ENCODE results near the gene STAC2.
A peak's percentile ranks its signal among the peaks of the same experiment; 100 is the strongest.
"Not testable (repeated sequence)": the region's sequence is repeated elsewhere in the genome, so short reads cannot be mapped to it uniquely, and the experiment has no call there.

STAC2 gene

GRCh38 chr17:39174920-39175694 is 50.6 kb downstream of the STAC2 start:
- peak overlapping the region; percentile 12 to 54 for H3K4me3 ChIP-seq (ENCODE audit: low read depth in 1 of 2, low read length in 2 of 2)
- H3K27me3 ChIP-seq (ENCODE audit: control insufficient read depth in 1 of 2, insufficient read depth in 2 of 2, low read length in 2 of 2) = no peaks in the 10 kb centered on the region
- H3K9me3 ChIP-seq (ENCODE audit: control insufficient read depth in 1 of 2, low read length in 2 of 2) = no peaks in the 10 kb centered on the region

GRCh38 chr17:39173526-39174274 is 52.0 kb downstream of the STAC2 start:
- Histone ChIP-seq H3K27me3 (ENCODE audit: control insufficient read depth in 1 of 2, insufficient read depth in 2 of 2, low read length in 2 of 2) (no peaks in the 10 kb centered on the region), H3K36me3 (ENCODE audit: control insufficient read depth in 1 of 2, insufficient read depth in 2 of 2, low read length in 2 of 2) (no peaks in the 10 kb centered on the region), H3K9ac (ENCODE audit: low read depth in 1 of 2, low read length in 2 of 2) (no peak overlapping the region), H3K4me3 (ENCODE audit: low read depth in 1 of 2, low read length in 2 of 2) (no peak overlapping the region), H3K27ac (ENCODE audit: low read depth, low read length) (no peak overlapping the region), H3K9me3 (ENCODE audit: control insufficient read depth in 1 of 2, low read length in 2 of 2) (no peaks in the 10 kb centered on the region), H3K4me1 (ENCODE audit: control insufficient read depth in 1 of 2, insufficient read depth in 2 of 2, low read length in 2 of 2) (peaks cover 13 to 23% of the 10 kb centered on the region in 2 donors)

More at GRCh38 chr17:39174920-39175694, 50.6 kb downstream of the STAC2 start:
- no peak overlapping the region for H3K27ac ChIP-seq (ENCODE audit: low read depth, low read length)
- H3K36me3 ChIP-seq (ENCODE audit: control insufficient read depth in 1 of 2, insufficient read depth in 2 of 2, low read length in 2 of 2) = no peaks in the 10 kb centered on the region
- peaks cover 13 to 24% of the 10 kb centered on the region in 2 donors for H3K4me1 ChIP-seq (ENCODE audit: control insufficient read depth in 1 of 2, insufficient read depth in 2 of 2, low read length in 2 of 2)
- H3K9ac ChIP-seq (ENCODE audit: low read depth in 1 of 2, low read length in 2 of 2) = no peak overlapping the region

- peaks cover 13 to 20% of the 10 kb centered on the region in 2 donors for H3K4me1 ChIP-seq (ENCODE audit: control insufficient read depth in 1 of 2, insufficient read depth in 2 of 2, low read length in 2 of 2)
- H3K9ac ChIP-seq (ENCODE audit: low read depth in 1 of 2, low read length in 2 of 2) = no peak overlapping the region
These were observed 52.7 kb downstream of the STAC2 start for GRCh38 chr17:39173080-39173479.

GRCh38 chr17:39171933-39172332 is 53.8 kb downstream of the STAC2 start:
- Histone ChIP-seq H3K9me3 (ENCODE audit: control insufficient read depth in 1 of 2, low read length in 2 of 2) (no peaks in the 10 kb centered on the region), H3K4me3 (ENCODE audit: low read depth in 1 of 2, low read length in 2 of 2) (no peak overlapping the region), H3K9ac (ENCODE audit: low read depth in 1 of 2, low read length in 2 of 2) (no peak overlapping the region), H3K27me3 (ENCODE audit: control insufficient read depth in 1 of 2, insufficient read depth in 2 of 2, low read length in 2 of 2) (no peaks in the 10 kb centered on the region), H3K36me3 (ENCODE audit: control insufficient read depth in 1 of 2, insufficient read depth in 2 of 2, low read length in 2 of 2) (no peaks in the 10 kb centered on the region), H3K4me1 (ENCODE audit: control insufficient read depth in 1 of 2, insufficient read depth in 2 of 2, low read length in 2 of 2) (peaks cover 13 to 14% of the 10 kb centered on the region in 2 donors), H3K27ac (ENCODE audit: low read depth, low read length) (no peak overlapping the region)

More at GRCh38 chr17:39173080-39173479, 52.7 kb downstream of the STAC2 start:
- H3K27ac ChIP-seq (ENCODE audit: low read depth, low read length) = no peak overlapping the region
- H3K27me3 ChIP-seq (ENCODE audit: control insufficient read depth in 1 of 2, insufficient read depth in 2 of 2, low read length in 2 of 2) = no peaks in the 10 kb centered on the region
- H3K36me3 ChIP-seq (ENCODE audit: control insufficient read depth in 1 of 2, insufficient read depth in 2 of 2, low read length in 2 of 2) = no peaks in the 10 kb centered on the region
- H3K4me3 ChIP-seq (ENCODE audit: low read depth in 1 of 2, low read length in 2 of 2) = no peak overlapping the region
- H3K9me3 ChIP-seq (ENCODE audit: control insufficient read depth in 1 of 2, low read length in 2 of 2) = no peaks in the 10 kb centered on the region

- H3K9ac ChIP-seq (ENCODE audit: low read depth in 1 of 2, low read length in 2 of 2) = no peak overlapping the region
- H3K27me3 ChIP-seq (ENCODE audit: control insufficient read depth in 1 of 2, insufficient read depth in 2 of 2, low read length in 2 of 2) = no peaks in the 10 kb centered on the region
- H3K27ac ChIP-seq (ENCODE audit: low read depth, low read length) = no peak overlapping the region
- H3K36me3 ChIP-seq (ENCODE audit: control insufficient read depth in 1 of 2, insufficient read depth in 2 of 2, low read length in 2 of 2) = no peaks in the 10 kb centered on the region
- H3K4me3 ChIP-seq (ENCODE audit: low read depth in 1 of 2, low read length in 2 of 2) = no peak overlapping the region
- H3K9me3 ChIP-seq (ENCODE audit: control insufficient read depth in 1 of 2, low read length in 2 of 2) = no peaks in the 10 kb centered on the region
- peaks cover 14 to 15% of the 10 kb centered on the region in 2 donors for H3K4me1 ChIP-seq (ENCODE audit: control insufficient read depth in 1 of 2, insufficient read depth in 2 of 2, low read length in 2 of 2)
These were observed 55.2 kb downstream of the STAC2 start for GRCh38 chr17:39170558-39170957.

- Histone ChIP-seq H3K27ac (ENCODE audit: low read depth, low read length) (no peak overlapping the region), H3K27me3 (ENCODE audit: control insufficient read depth in 1 of 2, insufficient read depth in 2 of 2, low read length in 2 of 2) (no peaks in the 10 kb centered on the region), H3K36me3 (ENCODE audit: control insufficient read depth in 1 of 2, insufficient read depth in 2 of 2, low read length in 2 of 2) (no peaks in the 10 kb centered on the region), H3K4me1 (ENCODE audit: control insufficient read depth in 1 of 2, insufficient read depth in 2 of 2, low read length in 2 of 2) (peaks cover 12% of the 10 kb centered on the region in 2 donors), H3K9me3 (ENCODE audit: control insufficient read depth in 1 of 2, low read length in 2 of 2) (no peaks in the 10 kb centered on the region), H3K4me3 (ENCODE audit: low read depth in 1 of 2, low read length in 2 of 2) (no peak overlapping the region), H3K9ac (ENCODE audit: low read depth in 1 of 2, low read length in 2 of 2) (no peak overlapping the region)
These were observed 55.6 kb downstream of the STAC2 start for GRCh38 chr17:39170109-39170508.

- Histone ChIP-seq H3K36me3 (ENCODE audit: control insufficient read depth in 1 of 2, insufficient read depth in 2 of 2, low read length in 2 of 2) (no peaks in the 10 kb centered on the region), H3K27me3 (ENCODE audit: control insufficient read depth in 1 of 2, insufficient read depth in 2 of 2, low read length in 2 of 2) (no peaks in the 10 kb centered on the region), H3K9ac (ENCODE audit: low read depth in 1 of 2, low read length in 2 of 2) (no peak overlapping the region), H3K27ac (ENCODE audit: low read depth, low read length) (no peak overlapping the region), H3K9me3 (ENCODE audit: control insufficient read depth in 1 of 2, low read length in 2 of 2) (no peaks in the 10 kb centered on the region), H3K4me3 (ENCODE audit: low read depth in 1 of 2, low read length in 2 of 2) (no peak overlapping the region), H3K4me1 (ENCODE audit: control insufficient read depth in 1 of 2, insufficient read depth in 2 of 2, low read length in 2 of 2) (peaks cover 15 to 17% of the 10 kb centered on the region in 2 donors)
These were observed 56.2 kb downstream of the STAC2 start for GRCh38 chr17:39169518-39169917.

- Histone ChIP-seq H3K9ac (ENCODE audit: low read depth in 1 of 2, low read length in 2 of 2) (no peak overlapping the region), H3K27me3 (ENCODE audit: control insufficient read depth in 1 of 2, insufficient read depth in 2 of 2, low read length in 2 of 2) (no peaks in the 10 kb centered on the region), H3K36me3 (ENCODE audit: control insufficient read depth in 1 of 2, insufficient read depth in 2 of 2, low read length in 2 of 2) (no peaks in the 10 kb centered on the region), H3K27ac (ENCODE audit: low read depth, low read length) (no peak overlapping the region), H3K4me3 (ENCODE audit: low read depth in 1 of 2, low read length in 2 of 2) (no peak overlapping the region), H3K9me3 (ENCODE audit: control insufficient read depth in 1 of 2, low read length in 2 of 2) (no peaks in the 10 kb centered on the region), H3K4me1 (ENCODE audit: control insufficient read depth in 1 of 2, insufficient read depth in 2 of 2, low read length in 2 of 2) (peaks cover 18 to 21% of the 10 kb centered on the region in 2 donors)
These were observed 56.6 kb downstream of the STAC2 start for GRCh38 chr17:39169101-39169500.

- not testable (repeated sequence) for H3K9ac ChIP-seq (ENCODE audit: low read depth in 1 of 2, low read length in 2 of 2); H3K27me3 ChIP-seq (ENCODE audit: control insufficient read depth in 1 of 2, insufficient read depth in 2 of 2, low read length in 2 of 2); H3K4me3 ChIP-seq (ENCODE audit: low read depth in 1 of 2, low read length in 2 of 2); H3K27ac ChIP-seq (ENCODE audit: low read depth, low read length); H3K36me3 ChIP-seq (ENCODE audit: control insufficient read depth in 1 of 2, insufficient read depth in 2 of 2, low read length in 2 of 2); H3K9me3 ChIP-seq (ENCODE audit: control insufficient read depth in 1 of 2, low read length in 2 of 2)
- peaks cover 18 to 21% of the 10 kb centered on the region in 2 donors for H3K4me1 ChIP-seq (ENCODE audit: control insufficient read depth in 1 of 2, insufficient read depth in 2 of 2, low read length in 2 of 2)
These were observed 57.2 kb downstream of the STAC2 start for GRCh38 chr17:39168503-39168902.

GRCh38 chr17:39167476-39167875 is 58.3 kb downstream of the STAC2 start:
- H3K27ac ChIP-seq (ENCODE audit: low read depth, low read length) = no peak overlapping the region
- peaks cover 18 to 21% of the 10 kb centered on the region in 2 donors for H3K4me1 ChIP-seq (ENCODE audit: control insufficient read depth in 1 of 2, insufficient read depth in 2 of 2, low read length in 2 of 2)

More at GRCh38 chr17:39167476-39167875, 58.3 kb downstream of the STAC2 start:
- Histone ChIP-seq H3K27me3 (ENCODE audit: control insufficient read depth in 1 of 2, insufficient read depth in 2 of 2, low read length in 2 of 2) (no peaks in the 10 kb centered on the region), H3K9ac (ENCODE audit: low read depth in 1 of 2, low read length in 2 of 2) (no peak overlapping the region), H3K9me3 (ENCODE audit: control insufficient read depth in 1 of 2, low read length in 2 of 2) (no peaks in the 10 kb centered on the region), H3K36me3 (ENCODE audit: control insufficient read depth in 1 of 2, insufficient read depth in 2 of 2, low read length in 2 of 2) (no peaks in the 10 kb centered on the region), H3K4me3 (ENCODE audit: low read depth in 1 of 2, low read length in 2 of 2) (no peak overlapping the region)
